Activated CD4-positive, alpha-beta T cell treated with anti-CD3 and anti-CD28 coated beads, Interleukin-2, amount 50 U/mL, for 4 hours (primary cell): Measurements from ENCODE around the gene ORMDL2.
"Not testable (repeated sequence)": the region's sequence is repeated elsewhere in the genome, so short reads cannot be mapped to it uniquely, and the experiment has no call there.

Experiments
- DNase-seq, 2 experiments: peaks; one replicate each; pipeline ENCODE4 v3.0.0-alpha.2; 2020

The ORMDL2 gene

GRCh38 chr12:55861871-55862270 is 44.0 kb downstream of the ORMDL2 start:
- DNase-seq: no peak

- DNase-seq: no peak
Measured at GRCh38 chr12:55862286-55862685, 44.4 kb downstream of the ORMDL2 start.

- DNase-seq: not testable (repeated sequence)
Measured at GRCh38 chr12:55862931-55863330, 45.1 kb downstream of the ORMDL2 start.

- DNase-seq: no peak
Measured at GRCh38 chr12:55865327-55865726, 47.5 kb downstream of the ORMDL2 start.

GRCh38 chr12:55866454-55867004 is 48.7 kb downstream of the ORMDL2 start:
- not testable (repeated sequence) for DNase-seq
